GM20000 (cell line): Measurements from ENCODE around the gene CNPY1.

Experiments used
- DNase-seq: peaks from one replicate; pipeline ENCODE4 v3.0.0; 2012; ENCODE audit warnings: low spot score
- CTCF ChIP-seq: IDR thresholded peaks from 2 replicates; pipeline ENCODE4 v1.5.1; 2012; ENCODE audit warnings: mild to moderate bottlenecking, control low read depth; ENCODE audit errors: extremely low read depth, missing control alignments

CNPY1 gene

GRCh38 chr7:155483245-155483644, 63.1 kb downstream of the CNPY1 start:
- no peak for TF ChIP-seq CTCF

GRCh38 chr7:155482511-155483183, 63.7 kb downstream of the CNPY1 start:
- no peak for DNase-seq
- no peak for TF ChIP-seq CTCF

More at GRCh38 chr7:155483245-155483644, 63.1 kb downstream of the CNPY1 start:
- DNase-seq, result no peak

- no peak for TF ChIP-seq CTCF
- DNase-seq, result no peak
Measured at GRCh38 chr7:155481764-155482163, 64.6 kb downstream of the CNPY1 start.

DNA sequence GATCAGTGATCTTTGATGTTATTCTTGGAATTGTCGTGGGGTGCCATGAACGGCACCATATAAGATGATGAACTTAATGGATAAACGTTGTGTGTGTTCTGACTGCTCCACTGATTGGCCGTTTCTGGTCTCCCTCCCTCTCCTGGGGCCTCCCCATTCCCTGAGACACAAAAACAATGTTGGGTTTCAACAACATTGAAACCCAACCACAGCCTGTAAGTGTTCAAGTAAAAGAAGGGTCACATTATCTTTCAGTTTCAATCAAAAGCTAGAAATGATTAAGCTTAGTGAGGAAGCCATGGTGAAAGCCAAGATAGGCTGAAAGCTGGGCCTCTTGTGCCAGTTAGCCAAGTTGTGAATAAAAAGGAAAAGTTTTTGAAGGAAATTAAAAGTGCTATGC, 68.9 kb downstream of the CNPY1 start:
- DNase-seq, result no peak
- no peak for TF ChIP-seq CTCF

DNA sequence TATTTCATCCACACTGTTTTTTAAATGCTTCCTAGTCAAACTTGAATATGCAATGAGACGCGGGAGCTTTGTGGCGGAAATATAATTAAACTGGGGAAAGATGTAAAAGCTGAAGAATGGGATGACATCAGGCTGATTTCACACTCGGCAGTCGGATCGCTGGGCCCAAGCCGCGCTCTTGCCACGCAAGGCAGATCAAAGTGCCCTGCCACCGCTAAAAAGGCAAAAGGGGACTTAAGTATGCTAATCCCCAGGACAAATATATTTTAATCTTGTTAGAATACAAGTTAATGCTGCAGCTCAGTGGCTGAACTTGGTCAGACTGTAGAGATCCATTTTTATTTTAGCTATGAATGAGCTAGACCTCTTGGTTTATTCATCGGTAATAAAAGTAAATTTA, 74.6 kb downstream of the CNPY1 start:
- DNase-seq, result no peak

DNA sequence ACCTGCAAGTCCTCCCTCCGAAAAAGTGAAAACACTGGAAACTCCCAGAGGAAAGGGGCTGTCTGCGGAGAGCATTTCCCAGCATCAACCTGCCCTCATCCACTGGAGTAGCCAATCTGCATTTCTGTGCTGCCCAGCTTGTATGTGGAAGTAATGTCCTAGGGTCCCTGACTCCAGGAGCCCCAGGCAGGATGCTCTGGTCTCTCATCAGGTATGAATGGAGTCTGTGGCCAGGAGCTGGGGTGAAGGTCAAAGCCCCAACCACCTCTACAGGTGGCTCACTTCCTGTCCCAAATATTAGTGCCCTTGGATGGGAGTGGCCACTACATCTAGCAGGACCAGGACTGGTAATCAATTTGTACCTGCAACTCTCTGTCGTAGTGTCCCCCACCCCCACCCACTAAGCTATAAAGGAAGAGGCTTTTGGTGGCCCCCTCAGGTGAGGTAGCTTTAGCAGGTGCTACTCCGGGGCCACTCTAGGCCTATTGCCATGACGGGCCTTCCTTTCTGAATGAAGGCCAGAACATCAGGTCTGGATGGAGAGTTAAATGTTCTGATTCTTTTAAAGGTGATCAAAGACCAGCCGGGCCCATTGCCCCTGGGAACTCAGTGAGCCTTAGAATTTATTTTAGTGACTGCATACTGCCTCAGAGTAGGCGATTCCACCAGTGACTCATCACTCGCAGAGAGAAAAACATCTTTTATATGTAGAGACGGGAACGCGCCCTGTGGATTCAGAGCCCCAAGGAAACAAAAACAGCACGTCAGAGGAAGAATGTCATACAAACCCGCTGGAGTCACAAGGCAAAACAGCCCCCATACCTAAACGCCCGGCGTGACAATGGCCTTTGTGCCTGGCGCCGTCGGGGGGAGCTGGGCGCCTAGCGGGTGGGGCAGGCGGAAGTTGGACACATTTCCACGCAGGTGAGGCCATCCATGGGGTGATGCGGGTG, 75.4 kb downstream of the CNPY1 start:
- DNase-seq, result no peak
- TF ChIP-seq CTCF, result no peak

More for the DNA sequence above, 74.6 kb downstream of the CNPY1 start:
- TF ChIP-seq CTCF, result no peak

GRCh38 chr7:155470186-155470487, 76.2 kb downstream of the CNPY1 start:
- no peak for DNase-seq

More at GRCh38 chr7:155470186-155470487, 76.2 kb downstream of the CNPY1 start:
- TF ChIP-seq CTCF, result no peak
